8988T (cell line): ENCODE measurements around the gene ANKRD31.
"Not testable (repeated sequence)": the region's sequence is repeated elsewhere in the genome, so short reads cannot be mapped to it uniquely, and the experiment has no call there.

Experiments
- DNase-seq: peaks from one replicate; pipeline ENCODE4 v3.0.0; 2011

ANKRD31 gene, protein sequence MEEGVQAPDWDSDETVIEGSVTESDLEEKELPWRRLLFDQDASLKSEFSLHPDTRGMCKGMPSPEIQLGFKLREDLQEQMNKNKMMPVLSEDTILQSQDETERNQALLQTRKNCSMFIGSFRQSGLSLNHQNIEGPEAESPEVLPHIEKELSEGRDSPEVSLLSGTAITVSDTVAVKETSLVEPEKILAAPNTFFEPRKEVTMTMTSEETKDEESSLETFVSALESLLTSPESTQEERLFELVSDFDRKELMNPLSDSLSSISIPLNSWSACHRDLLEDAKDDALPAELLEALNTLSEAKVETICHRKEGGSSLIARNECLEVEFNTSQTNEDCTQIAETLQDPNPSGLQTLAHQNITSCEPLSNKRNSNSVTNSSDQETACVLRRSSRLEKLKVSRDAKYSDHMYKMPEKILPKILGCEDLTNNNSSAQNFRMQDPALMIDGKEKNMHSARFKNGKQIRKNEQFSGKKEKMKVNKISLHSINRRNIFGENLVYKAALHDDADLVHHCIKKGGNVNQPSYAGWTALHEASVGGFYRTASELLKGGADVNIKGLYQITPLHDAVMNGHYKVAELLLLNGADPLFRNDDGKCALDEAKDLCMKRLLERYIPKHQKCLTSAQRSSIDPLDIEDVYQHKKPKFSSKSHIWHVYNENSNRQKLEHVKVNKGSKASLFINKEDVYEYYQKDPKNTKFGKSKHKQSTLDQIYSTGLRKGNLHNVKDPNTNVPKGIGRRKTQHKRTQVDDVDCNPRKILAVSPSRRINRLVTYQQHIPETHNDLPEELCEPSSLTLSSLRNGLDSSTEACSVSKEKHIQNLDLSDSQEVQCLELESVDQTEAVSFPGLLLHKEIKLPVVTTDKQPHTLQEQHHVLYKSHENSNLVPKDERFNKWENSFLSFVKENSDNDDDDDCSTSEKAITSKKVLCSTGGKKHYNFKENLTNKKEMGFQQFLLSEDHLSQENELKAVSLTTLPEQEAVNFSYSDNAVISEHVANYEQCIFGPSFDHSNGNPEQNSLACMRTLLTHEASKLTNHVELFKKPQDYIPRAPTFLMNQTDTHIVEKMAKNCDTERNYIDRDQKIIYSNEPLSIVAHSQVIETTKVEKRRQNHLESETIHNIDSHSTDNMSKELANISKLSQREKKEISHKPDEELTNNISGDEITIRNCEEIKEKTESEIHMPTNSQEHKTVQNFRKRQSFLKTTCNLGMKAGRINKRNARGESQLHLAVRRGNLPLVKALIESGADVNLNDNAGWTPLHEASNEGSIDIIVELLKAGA (N-terminal part only)

DNA sequence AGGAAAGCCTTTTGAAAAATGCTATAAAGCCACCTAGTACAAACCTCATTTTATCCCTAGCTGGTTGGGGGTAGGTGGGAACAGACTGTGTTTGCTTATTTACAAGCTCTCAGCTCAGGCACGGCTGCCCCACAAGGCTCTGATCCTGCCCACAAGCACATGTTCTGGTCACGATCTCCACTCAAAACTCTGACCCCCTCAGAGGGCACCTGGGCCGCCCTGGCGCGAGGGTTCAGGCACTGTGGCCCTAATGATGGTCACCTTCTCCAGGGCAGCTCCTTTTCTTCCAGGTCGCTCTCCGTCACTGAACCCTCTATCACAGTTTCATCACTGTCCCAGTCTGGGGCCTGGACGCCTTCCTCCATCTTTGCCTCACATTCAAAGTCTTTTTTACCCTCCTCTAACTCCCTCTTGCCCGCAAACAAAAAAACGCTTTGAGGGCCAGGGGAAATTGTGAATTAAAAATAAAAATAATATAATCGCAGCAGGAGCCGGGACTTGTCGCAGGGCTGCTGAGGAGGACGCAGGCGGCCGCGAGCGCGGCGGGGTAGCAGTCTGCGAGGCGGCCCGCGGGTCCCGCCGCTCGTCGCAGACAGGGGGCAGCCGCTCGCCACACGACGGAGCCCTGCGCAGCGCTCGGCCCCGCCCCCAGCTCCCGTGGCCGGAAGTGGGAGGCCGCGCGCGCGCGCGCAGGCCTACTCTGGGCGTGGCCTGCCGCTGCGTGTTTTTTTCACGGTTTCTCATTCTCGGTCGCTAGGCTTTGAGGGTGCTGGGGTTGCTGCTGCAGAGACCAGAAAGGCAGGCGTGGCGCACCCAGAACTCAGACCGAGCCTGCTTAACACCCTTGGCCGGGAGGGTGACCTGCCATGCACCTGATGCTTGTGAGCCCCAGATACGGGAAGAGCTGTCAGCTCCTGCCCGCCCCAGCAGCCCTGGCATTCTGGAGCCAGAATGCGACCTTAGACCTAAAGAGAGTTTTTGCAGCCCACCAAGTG is at the start of gene ANKRD31:
ANKRD31 (minus strand) TSS at position 557 of the 995 bp plus-strand sequence; CDS start at position 365, 192 bp downstream.
- DNase-seq = peak; percentile 70

DNA sequence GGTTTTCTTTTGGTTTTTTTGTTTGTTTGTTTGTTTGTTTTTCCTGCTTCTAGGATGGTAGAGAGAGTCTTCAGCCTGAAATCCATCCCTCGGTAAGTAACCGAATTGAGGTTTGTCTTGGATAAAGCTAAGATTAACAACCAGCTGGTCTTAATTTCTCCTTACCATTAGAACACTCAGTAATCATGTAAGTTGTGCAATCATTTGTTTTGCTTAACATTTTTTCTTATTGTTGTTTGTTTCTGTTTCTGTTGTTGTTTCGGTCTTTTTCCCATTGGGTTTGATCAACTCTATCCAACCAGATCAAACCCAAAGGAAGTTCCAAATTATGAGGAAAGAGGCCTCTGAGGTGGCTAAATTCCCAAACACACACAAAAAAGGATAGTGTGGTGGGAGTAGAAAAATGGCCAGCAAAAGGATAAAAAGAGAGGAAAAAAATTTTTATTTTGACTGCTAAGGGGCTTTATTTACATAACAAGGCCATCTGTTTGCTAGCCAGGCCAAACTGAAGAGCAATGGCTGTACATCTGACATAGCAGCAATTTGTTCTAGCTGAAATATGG is 49.6 kb upstream of the ANKRD31 start:
- no peak for DNase-seq

DNA sequence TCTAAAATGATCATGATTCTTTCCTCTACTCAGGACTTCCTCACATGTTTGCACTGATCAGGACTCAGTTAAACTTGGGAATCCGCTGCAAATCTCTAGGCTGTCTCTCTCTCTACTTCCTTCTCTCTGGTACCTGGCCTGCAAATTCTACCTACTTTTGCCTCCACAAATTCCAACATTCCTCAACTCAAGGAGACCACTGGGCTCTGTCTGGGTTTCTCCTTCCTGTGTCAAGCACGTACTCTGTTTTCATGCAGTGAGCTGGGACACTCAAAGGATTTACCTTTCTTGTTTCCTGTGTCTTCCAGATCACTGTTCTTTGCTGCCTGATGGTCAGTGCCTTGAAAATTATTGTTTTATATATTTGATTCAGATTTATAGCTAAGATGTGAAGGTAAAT is 45.9 kb upstream of the ANKRD31 start:
- DNase-seq = no peak

DNA sequence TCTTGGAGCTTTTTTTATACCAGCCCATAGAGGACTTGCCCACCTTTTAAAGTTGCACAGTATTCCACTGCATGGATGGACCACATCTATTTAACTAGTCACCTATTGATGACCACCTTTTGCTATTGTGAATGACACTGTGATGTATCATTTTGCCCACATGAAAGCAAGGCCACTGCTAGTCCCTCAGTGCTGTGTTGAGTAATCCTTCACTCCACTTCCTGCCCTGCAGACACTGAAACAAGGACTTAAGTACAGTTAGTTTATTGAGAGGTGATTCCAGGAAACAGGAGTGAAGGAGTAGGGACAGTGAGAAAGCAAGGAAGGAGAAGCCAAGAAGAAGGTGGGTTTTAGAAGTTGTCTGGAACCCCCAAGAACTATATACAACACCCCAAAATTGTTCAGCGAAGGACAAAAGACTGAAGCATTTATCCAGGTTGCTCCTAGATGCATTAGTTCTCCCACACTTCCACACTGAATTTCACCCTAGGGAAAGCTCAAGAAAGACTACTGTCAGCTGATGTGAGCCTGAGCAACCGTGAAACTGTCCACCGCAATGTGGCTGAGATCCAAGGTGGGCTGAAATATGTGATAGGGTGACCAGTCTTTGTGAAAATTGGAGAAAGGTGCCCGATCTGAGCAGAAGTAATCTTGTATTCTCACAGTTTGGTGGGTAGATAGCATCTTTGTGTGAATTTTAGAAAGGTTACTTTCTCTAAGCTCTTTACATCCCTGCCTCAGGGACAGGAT is 45.2 kb upstream of the ANKRD31 start:
- DNase-seq = no peak

DNA sequence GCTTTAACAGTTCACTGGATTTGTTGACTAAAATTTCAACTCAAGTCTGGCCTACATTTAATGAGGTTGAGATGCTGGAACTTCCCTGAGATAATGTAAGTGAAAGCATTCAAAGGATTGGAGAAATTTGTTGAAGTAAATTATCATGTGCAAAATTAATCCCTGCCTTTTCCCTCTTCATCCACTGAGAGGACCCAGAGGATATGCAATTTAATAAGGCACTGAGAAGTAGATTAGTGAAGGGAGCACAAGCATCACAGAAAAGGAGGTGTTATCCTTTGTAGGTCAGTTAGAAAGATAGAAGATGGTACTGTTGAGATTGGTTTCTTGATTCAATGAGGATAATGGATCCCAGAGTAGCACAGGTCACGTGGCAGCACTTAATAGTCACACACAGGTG is 42.6 kb upstream of the ANKRD31 start:
- no peak for DNase-seq

DNA sequence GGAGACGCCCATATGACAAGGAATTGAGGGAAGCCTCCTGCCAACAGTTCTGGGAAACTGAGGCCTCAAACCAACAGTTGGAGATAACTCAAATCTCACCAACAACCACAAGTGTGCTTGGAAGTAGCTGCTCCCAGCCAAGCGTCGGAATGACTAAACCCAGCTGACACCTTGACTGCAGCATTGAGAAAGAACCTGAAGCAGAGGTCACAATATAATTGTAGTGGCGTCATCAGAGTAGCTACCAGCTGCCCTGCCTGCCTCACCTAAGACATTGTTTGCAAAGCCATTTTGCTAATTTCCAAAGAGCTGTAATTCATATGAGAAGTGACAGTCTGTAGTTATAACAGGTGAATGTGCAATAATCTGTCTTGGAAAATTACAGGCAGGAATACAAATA is 40.8 kb upstream of the ANKRD31 start:
- no peak for DNase-seq

DNA sequence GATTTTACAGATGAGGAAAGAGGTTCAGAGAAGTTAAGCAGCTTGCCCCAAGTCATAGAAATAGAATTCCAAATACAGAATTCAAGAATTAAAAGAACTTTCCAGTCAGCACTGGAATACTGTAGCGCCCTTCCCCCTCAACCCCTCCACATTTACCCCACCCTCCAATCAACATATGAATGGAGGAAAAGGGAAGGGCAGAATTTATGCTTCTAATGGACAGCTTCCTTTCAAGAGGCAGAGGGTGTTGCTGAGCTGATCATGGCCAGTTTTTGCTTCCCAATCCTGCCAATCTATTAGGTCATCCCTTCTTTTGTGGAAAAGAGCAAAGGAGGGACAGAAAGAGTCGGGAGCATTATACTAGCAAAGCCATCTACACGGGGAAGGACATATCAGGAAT is 39.1 kb upstream of the ANKRD31 start:
- DNase-seq = no peak

DNA sequence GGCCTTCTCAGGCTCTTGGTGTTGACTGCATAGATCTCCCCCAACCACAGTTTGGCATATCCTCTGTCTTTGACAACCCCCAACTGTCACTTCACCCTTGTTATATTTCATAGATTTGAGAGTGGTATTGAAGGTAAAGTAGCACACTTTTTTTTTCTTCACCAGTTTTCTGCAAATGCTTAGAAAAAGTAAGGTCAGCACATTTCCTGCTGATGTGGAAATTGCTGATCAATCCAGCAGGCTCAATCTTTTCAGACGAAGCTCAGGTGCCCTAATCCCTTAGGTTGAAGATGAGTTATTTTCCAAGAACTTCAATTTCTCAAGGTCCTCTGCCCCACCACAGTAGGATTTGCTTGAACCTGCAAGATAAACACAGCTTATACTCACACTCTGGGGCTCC is 38.5 kb upstream of the ANKRD31 start:
- no peak for DNase-seq

DNA sequence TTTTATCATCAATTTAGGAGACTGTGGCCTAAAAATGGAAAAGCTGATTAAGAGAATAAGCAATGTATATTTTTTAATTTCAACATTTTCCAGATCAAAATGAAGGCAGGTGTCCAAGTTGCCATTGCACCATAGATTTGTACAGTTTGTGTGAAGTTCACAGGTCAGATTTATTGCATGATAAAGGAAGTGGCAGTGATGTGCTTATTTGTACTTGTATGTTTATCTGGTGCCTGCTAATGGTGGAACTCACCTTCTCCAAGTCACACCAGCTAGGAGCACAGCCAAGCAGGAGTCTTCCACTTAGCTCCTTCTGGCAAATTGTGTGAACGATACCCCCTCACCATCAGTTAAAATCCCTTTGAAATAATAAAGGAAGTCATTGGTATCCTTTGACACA is 37.8 kb upstream of the ANKRD31 start:
- DNase-seq = no peak

DNA sequence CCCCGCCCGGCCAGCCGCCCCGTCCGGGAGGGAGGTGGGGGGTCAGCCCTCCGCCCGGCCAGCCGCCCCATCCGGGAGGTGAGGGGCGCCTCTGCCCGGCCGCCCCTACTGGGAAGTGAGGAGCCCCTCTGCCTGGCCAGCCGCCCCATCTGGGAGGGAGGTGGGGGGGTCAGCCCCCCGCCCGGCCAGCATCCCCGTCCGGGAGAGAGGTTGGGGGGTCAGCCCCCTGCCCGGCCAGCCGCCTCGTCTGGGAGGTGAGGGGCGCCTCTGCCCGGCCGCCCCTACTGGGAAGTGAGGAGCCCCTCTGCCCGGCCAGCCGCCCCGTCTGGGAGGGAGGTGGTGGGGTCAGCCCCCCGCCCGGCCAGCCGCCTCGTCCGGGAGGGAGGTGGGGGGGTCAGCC is 33.9 kb upstream of the ANKRD31 start:
- DNase-seq = not testable (repeated sequence)

DNA sequence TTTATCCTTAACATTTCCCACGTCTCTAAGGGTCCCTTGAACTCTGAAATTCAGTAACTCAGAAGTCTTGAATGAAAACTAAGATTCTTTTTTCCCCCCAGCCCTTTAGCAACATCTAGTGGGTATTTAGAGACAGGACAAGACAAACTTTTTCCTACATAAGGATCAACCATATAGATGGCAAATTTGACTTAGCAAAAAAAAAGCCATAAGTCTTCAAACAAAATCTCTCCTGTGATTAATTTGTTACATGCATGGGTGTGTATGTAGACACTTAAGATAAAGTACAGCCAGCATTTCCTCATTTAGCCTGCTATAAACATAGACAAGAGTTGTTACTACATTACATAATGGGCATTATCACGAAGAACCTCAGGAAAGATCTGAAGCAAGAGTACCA is 29.1 kb upstream of the ANKRD31 start:
- no peak for DNase-seq

DNA sequence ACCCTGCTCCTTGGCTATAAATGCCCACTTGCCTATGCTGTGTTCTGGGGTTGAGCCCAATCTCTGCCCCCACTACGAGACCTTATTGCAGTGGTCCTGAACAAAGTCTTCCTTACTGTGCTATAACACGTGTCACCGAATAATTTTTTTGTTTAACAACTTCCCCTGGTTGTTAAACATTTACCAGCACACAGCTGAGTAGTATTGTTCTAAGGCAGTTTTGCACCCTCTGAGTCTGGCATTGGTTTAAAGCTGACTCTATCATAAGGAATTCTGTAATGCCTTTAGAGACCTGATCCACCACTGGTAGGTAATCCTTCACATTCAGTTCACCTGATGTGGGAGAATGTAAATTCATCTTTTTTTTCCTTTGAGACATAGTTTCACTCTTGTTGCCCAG is 25.6 kb upstream of the ANKRD31 start:
- DNase-seq = no peak

DNA sequence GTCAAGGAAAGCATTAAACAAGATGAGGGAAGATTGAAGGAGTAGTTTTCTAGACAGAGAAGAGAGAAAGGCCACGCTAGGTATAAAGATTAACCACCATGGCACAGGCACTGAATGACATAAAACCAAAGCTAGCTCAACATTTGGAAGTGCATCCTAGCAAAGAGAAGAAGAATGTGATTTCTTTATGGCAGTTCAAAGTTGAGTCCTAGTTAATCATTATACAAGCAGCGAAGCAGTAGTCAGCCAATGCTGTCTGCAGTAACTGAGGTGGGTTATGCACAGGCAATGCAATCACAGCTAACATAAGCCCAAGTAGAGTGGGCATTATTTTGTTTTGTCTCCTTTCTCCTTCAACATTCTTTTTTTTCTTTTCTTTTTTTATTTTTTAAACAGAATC is 24.0 kb upstream of the ANKRD31 start:
- DNase-seq = no peak

DNA sequence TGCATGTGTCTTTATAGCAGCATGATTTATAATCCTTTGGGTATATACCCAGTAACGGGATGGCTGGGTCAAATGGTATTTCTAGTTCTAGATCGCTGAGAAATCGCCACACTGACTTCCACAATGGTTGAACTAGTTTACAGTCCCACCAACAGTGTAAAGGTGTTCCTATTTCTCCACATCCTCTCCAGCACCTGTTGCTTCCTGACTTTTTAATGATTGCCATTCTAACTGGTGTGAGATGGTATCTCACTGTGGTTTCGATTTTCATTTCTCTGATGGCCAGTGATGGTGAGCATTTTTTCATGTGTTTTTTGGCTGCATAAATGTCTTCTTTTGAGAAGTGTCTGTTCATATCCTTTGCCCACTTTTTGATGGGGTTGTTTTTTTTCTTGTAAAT is 13.8 kb upstream of the ANKRD31 start:
- DNase-seq = not testable (repeated sequence)

DNA sequence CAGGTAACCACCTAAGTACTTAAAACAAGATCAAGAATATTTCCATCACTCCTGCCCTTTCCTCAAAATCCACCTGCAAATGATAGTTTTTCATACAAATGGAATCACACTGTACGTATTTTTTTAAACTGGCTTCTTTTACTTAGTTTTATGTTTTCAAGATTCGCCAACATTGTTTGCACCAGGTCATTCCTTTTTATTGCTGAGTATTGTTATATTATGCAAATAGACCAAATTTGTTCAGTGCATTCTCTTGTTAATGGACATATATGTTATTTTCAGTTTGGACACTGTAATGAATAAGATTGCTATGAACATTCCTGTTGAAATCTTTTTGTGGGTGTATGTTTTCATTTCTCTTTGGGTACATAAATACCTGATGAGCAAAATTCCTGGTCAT is 8.3 kb upstream of the ANKRD31 start:
- DNase-seq = no peak

DNA sequence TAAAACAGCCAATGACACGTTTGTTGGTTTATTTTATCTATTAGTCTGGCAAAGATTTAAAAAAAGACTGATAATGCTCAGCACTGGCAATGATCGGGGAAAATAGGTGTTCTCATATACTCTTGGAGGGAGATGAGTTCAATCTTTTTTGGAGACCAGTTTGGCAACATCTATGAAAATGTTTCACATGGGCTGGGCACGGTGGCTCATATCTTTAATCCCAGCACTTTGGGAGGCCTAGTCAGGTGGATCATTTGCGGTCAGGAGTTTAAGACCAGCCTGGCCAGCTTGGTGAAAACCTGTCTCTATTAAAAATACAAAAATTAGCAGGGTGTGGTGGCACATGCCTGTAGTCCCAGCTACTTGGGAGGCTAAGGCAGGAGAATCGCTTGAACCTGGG is 6.8 kb upstream of the ANKRD31 start:
- DNase-seq = no peak

DNA sequence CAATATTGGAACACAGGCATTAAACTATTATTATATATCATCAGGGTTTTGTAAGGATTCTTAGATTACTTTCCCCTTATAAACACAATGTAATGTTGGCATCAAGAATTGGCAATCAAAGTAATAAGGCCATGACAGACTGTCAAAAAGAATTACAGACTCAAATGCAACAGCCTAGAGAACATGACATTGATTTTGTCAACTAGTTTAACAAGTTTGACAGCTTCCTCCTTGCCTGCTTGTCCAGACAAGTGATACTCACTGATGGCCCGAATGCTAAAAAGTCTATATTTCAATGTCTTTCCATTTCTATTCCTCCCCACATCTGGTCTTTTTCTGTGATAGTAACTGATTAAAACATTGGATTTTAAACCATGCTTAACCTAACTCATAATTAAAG is 6.4 kb upstream of the ANKRD31 start:
- no peak for DNase-seq

DNA sequence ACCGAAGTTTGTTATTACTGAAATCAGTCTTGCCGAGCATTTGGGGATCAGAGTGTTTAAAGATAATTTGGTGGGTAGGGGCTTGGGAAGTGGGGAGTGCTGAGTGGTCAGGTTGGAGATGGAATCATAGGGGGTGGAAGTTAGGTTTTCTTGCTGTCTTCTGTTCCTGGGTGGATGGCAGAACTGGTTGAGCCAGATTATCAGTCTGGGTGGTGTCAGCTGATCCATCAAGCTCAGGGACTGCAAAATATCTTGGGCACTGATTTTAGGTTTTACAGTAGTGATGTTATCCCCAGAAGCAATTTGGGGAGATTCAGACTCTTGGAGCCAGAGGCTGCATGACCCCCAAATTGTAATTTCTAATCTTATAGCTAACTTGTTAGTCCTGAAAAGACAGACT is 5.4 kb upstream of the ANKRD31 start:
- no peak for DNase-seq

DNA sequence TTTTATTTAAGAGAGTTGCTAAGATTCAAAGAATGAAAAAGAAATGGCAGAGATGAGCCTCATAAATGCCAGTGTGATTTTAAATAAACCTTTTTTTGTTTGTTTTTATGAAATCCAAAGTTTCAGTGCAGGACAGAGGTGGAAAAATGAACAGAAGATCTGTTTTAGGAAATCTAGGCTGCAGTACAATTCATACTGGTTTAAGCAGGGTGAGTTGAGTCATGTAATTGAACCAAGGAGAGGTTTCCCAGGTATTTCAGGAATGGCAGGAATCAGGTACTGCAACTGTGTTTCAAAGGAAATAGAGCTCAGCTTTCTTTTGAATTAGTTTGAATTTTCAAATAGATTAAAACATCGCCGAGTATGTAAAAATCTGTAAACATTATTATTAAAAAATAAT is 3.0 kb upstream of the ANKRD31 start:
- DNase-seq = peak; percentile 25

DNA sequence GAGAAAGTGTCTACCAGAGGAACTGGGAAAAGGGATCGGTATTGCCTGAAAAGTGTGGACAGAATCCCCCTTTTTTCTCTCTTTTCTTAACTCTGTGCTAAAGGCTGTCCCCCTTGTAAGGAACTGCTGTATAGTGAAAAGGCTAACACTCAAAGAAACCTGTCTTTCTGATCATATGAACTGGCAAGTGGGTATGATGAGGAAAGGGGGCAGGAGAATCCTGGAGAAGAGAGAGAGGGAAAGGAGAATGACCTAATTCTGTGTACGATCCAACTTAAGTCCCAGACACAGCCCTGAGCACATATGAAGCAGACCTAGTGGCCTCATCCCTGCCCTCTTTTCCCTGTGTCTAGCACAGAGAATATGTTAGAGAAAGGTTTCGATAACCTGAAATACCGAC is 967 bp downstream of the ANKRD31 start:
- no peak for DNase-seq

DNA sequence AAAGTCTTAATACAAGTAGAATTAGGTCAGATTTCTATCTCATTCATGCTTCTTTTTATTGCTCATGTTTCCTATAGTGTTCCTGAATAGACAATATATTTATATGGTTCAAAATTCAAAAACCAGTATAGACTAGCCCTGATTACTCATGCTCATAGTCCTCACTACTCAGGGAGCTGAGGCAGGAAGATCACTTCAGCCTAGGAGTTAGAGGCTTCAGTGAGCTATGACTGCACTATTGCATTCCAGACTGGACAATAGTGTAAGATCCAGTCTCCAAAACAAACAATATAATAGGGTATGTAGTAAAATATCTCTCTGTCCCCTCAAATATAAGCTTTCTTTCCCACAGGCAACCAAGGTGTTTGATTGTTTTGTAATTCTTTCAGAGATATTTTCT is 2.4 kb downstream of the ANKRD31 start:
- no peak for DNase-seq
